Skeletal muscle satellite cell (primary cell): ENCODE results near the gene ELMO1.

Experiments used
- H3K27me3 ChIP-seq: 2 replicates; pipeline ENCODE4 v1.7.0; 2013; ENCODE audit warnings: low read length; ENCODE audit not compliant: control insufficient read depth, insufficient read depth
- H3K36me3 ChIP-seq: 2 replicates; pipeline ENCODE4 v1.7.0; 2013; ENCODE audit warnings: mild to moderate bottlenecking, control low read depth, low read length; ENCODE audit not compliant: insufficient read depth
- H3K4me1 ChIP-seq: 2 replicates; pipeline ENCODE4 v1.7.0; 2013; ENCODE audit warnings: low read length; ENCODE audit not compliant: control insufficient read depth, insufficient read depth
- H3K4me2 ChIP-seq: 2 replicates; pipeline ENCODE4 v1.7.0; 2013; ENCODE audit warnings: mild to moderate bottlenecking, low read length
- H3K4me3 ChIP-seq: 2 replicates; pipeline ENCODE4 v1.7.0; 2013; ENCODE audit warnings: low read length
- H3K9ac ChIP-seq: 2 replicates; pipeline ENCODE4 v1.7.0; 2013; ENCODE audit warnings: mild to moderate bottlenecking, low read depth, low read length, moderate library complexity
- H3K9me3 ChIP-seq: replicated peaks from 2 replicates; pipeline ENCODE4 v1.7.0; 2013; ENCODE audit warnings: mild to moderate bottlenecking, control low read depth, low read length

The ELMO1 gene

DNA sequence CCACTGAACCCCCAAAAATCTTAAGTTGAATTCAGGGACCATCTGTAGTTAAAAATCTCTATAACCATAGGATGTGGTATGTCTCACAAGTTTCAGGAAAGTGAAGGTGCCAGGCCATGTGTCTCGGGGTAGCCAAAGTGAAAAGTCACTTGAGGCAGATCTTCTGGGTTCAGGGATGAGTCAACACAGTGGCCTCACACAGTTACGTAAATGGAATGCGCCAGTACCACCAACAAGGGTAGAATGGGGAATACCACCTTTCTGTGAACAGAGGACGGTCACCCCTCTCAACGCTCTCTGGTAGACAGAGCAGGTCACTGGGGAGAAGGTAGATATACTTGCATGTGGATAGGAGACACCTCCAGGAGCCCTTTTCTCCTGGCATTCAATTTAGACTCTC, 71.4 kb downstream of the ELMO1 start:
- H3K27me3 ChIP-seq: no peaks in the 10 kb centered on the region
- no peak overlapping the region for H3K4me2 ChIP-seq
- H3K36me3 ChIP-seq: no peaks in the 10 kb centered on the region
- H3K9me3 ChIP-seq: peaks cover 8% of the 10 kb centered on the region
- no peak overlapping the region for H3K4me3 ChIP-seq
- no peak overlapping the region for H3K9ac ChIP-seq
- no peaks in the 10 kb centered on the region for H3K4me1 ChIP-seq

DNA sequence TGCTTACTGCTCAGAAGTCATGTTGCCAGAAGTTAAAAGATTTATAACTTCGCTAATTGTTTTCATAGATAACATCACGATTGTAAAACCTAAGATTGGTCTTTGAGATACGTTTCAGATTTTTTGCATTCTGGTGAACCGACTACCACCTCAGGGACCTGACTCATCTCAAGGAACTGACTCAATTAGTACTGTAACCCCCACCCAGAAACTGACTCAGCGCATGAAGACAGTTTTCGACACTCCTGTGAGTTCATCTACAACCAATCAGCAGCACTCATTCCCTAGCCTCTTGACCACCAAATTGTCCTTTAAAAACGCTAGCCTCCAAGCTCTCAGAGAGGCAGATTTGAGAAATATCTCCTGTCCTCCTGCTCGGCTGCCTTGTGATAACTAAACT, 72.3 kb downstream of the ELMO1 start:
- H3K36me3 ChIP-seq: no peaks in the 10 kb centered on the region
- H3K4me3 ChIP-seq: no peak overlapping the region
- no peak overlapping the region for H3K4me2 ChIP-seq
- H3K9ac ChIP-seq: no peak overlapping the region
- H3K9me3 ChIP-seq: peaks cover 8% of the 10 kb centered on the region
- no peaks in the 10 kb centered on the region for H3K27me3 ChIP-seq
- no peaks in the 10 kb centered on the region for H3K4me1 ChIP-seq

- Histone ChIP-seq H3K9me3 (peaks cover 11% of the 10 kb centered on the region), H3K4me3 (no peak overlapping the region), H3K27me3 (no peaks in the 10 kb centered on the region), H3K4me2 (no peak overlapping the region), H3K9ac (no peak overlapping the region), H3K36me3 (no peaks in the 10 kb centered on the region), H3K4me1 (no peaks in the 10 kb centered on the region)
Measured at GRCh38 chr7:37372750-37373149, 75.9 kb downstream of the ELMO1 start.

DNA sequence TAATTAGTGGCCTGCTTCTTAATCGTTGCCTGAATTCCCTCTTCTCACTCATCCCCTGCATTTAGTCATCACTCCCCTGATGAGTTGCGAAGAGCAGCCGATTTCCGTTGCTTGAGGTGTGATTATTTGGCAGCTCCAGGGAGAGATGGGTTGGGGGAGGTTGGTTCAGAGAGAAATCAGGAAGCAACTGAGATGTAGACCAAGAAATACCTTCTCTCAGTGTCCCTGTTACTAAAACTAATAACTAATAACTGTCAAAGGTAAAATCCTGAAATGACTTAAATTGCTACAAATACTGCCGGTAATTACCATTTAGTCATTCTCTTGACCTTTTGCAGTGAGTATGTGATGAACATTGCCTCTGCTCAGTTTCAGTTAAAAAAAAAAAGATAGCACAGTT, 76.9 kb downstream of the ELMO1 start:
- H3K4me3 ChIP-seq: no peak overlapping the region
- H3K36me3 ChIP-seq: no peaks in the 10 kb centered on the region
- H3K9ac ChIP-seq: no peak overlapping the region
- H3K27me3 ChIP-seq: no peaks in the 10 kb centered on the region
- H3K9me3 ChIP-seq: peaks cover 9% of the 10 kb centered on the region
- no peaks in the 10 kb centered on the region for H3K4me1 ChIP-seq
- H3K4me2 ChIP-seq: no peak overlapping the region

- Histone ChIP-seq H3K4me1 (no peaks in the 10 kb centered on the region), H3K4me3 (no peak overlapping the region), H3K9me3 (peaks cover 5% of the 10 kb centered on the region), H3K4me2 (no peak overlapping the region), H3K36me3 (no peaks in the 10 kb centered on the region), H3K9ac (no peak overlapping the region), H3K27me3 (no peaks in the 10 kb centered on the region)
Measured at GRCh38 chr7:37369906-37370305, 78.8 kb downstream of the ELMO1 start.

DNA sequence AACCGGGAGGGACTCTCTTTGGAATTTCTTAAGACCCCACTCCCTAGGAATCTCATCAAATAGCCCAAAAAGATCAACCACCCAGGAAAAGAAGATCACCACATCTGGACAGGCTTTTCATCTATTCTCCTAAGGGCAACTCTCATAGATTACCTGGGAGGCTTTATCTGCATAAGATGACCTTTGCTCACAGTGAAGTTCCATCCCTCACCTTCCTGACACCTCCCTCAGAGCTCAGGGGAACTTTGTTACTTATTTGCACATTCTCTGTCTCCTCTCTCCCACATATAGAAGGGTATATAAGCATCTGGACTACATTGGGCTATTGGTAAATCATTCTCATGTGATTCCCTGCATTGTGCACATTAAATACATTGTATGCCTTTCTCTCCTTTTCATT, 80.1 kb downstream of the ELMO1 start:
- no peaks in the 10 kb centered on the region for H3K36me3 ChIP-seq

DNA sequence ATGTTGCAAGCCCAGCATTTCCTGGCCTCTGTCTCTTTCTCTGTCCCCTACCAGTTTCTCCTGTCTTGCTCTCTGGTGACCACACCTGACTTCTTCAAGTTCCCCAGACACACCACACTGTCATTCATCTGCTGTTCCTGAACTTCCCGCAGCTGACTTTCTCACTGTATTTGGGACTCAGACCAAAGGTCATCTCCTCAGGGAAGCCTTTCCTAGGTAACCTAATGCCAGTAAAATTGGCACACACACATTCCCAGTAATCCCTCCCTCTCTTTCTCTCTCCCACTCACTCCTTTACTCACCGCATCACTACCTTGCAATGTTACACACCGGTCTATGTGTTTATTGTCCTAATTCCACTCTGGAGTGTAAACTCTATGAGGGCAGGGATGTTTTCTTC, 81.7 kb downstream of the ELMO1 start:
- H3K27me3 ChIP-seq: no peaks in the 10 kb centered on the region
- H3K4me1 ChIP-seq: no peaks in the 10 kb centered on the region
- no peak overlapping the region for H3K4me3 ChIP-seq
- H3K36me3 ChIP-seq: no peaks in the 10 kb centered on the region
- peaks cover 5% of the 10 kb centered on the region for H3K9me3 ChIP-seq
- H3K4me2 ChIP-seq: no peak overlapping the region
- no peak overlapping the region for H3K9ac ChIP-seq

More for the DNA sequence above, 80.1 kb downstream of the ELMO1 start:
- Histone ChIP-seq H3K9me3 (peaks cover 5% of the 10 kb centered on the region), H3K4me3 (no peak overlapping the region), H3K9ac (no peak overlapping the region), H3K4me1 (no peaks in the 10 kb centered on the region), H3K4me2 (no peak overlapping the region), H3K27me3 (no peaks in the 10 kb centered on the region)

- no peak overlapping the region for H3K4me2 ChIP-seq
- no peaks in the 10 kb centered on the region for H3K4me1 ChIP-seq
- no peak overlapping the region for H3K9ac ChIP-seq
- no peaks in the 10 kb centered on the region for H3K36me3 ChIP-seq
- H3K4me3 ChIP-seq: no peak overlapping the region
- no peaks in the 10 kb centered on the region for H3K27me3 ChIP-seq
- H3K9me3 ChIP-seq: peaks cover 5% of the 10 kb centered on the region
Measured at GRCh38 chr7:37366445-37366844, 82.2 kb downstream of the ELMO1 start.

GRCh38 chr7:37365405-37365804, 83.3 kb downstream of the ELMO1 start:
- no peaks in the 10 kb centered on the region for H3K36me3 ChIP-seq
- no peak overlapping the region for H3K4me2 ChIP-seq
- H3K4me3 ChIP-seq: no peak overlapping the region
- H3K9ac ChIP-seq: no peak overlapping the region
- no peaks in the 10 kb centered on the region for H3K27me3 ChIP-seq
- H3K9me3 ChIP-seq: peaks cover 5% of the 10 kb centered on the region
- H3K4me1 ChIP-seq: no peaks in the 10 kb centered on the region

DNA sequence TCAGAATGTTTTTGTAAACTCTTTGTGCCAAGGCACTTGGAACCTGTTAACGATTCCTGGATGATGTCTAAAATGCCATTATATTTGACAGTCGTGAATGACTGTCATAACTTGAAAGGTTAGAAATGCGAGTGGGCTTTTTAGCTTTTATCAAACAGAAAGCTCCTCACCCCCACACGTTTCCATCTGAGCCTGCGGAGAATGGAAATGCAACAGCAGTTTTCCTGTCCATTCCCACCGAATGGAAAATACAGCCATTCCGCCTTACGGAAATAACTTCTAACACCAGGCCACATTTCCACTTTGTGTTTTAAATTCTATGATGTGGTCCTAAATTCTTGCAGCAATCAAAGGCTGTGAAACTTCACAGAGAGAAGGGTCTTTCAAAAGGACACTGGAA, 83.8 kb downstream of the ELMO1 start:
- no peaks in the 10 kb centered on the region for H3K27me3 ChIP-seq
- H3K9me3 ChIP-seq: peaks cover 4% of the 10 kb centered on the region
- H3K36me3 ChIP-seq: no peaks in the 10 kb centered on the region
- no peaks in the 10 kb centered on the region for H3K4me1 ChIP-seq
- no peak overlapping the region for H3K4me3 ChIP-seq
- no peak overlapping the region for H3K9ac ChIP-seq
- no peak overlapping the region for H3K4me2 ChIP-seq

GRCh38 chr7:37363536-37364491, 84.8 kb downstream of the ELMO1 start:
- Histone ChIP-seq H3K9ac (no peak overlapping the region), H3K36me3 (no peaks in the 10 kb centered on the region), H3K4me1 (no peaks in the 10 kb centered on the region), H3K9me3 (peaks cover 3% of the 10 kb centered on the region), H3K27me3 (no peaks in the 10 kb centered on the region), H3K4me3 (no peak overlapping the region), H3K4me2 (no peak overlapping the region)

DNA sequence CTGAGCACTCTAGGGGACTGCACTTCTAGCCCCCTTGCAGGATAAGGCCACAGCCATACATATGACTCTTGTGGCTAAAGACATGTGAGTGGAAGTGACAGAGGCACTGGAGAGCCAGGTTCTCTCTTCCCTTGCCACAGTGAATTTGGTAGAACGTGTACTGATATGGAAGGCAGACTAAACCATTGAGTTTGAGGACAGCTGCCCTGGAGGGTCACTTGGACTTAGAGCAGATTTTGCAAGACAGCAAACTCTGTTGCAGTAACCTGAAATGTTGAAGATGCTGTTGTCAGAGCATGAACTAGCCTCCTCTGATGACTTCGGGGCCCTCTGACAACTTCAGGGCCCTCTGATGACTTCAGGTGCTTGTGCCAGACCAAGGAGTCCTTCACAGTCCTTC, 85.9 kb downstream of the ELMO1 start:
- Histone ChIP-seq H3K9ac (no peak overlapping the region), H3K9me3 (peaks cover 3% of the 10 kb centered on the region), H3K4me1 (no peaks in the 10 kb centered on the region), H3K36me3 (no peaks in the 10 kb centered on the region), H3K27me3 (no peaks in the 10 kb centered on the region), H3K4me3 (no peak overlapping the region), H3K4me2 (no peak overlapping the region)
